IPS-18a (cell line): ENCODE data around the gene EHD2.

Experiments used
- H3K27ac ChIP-seq: one replicate; pipeline ENCODE4 v1.5.1; 2013; ENCODE audit warnings: low read length
- H3K27me3 ChIP-seq: one replicate; pipeline ENCODE4 v1.6.1; 2013; ENCODE audit warnings: mild to moderate bottlenecking, low read length; ENCODE audit not compliant: control insufficient read depth, insufficient read depth
- H3K36me3 ChIP-seq: one replicate; pipeline ENCODE4 v1.6.1; 2013; ENCODE audit warnings: low read depth, low read length; ENCODE audit not compliant: control insufficient read depth
- H3K4me1 ChIP-seq: one replicate; pipeline ENCODE4 v1.6.1; 2013; ENCODE audit warnings: low read depth, low read length; ENCODE audit not compliant: control insufficient read depth
- H3K4me3 ChIP-seq: one replicate; pipeline ENCODE4 v1.5.1; 2013; ENCODE audit warnings: low read length
- H3K9ac ChIP-seq: one replicate; pipeline ENCODE4 v1.6.1; 2013; ENCODE audit warnings: mild to moderate bottlenecking, low read length, moderate library complexity
- H3K9me3 ChIP-seq: one replicate; pipeline ENCODE4 v1.6.1; 2013; ENCODE audit warnings: low read depth, low read length; ENCODE audit not compliant: control insufficient read depth

EHD2 gene

GRCh38 chr19:47693903-47694302 is 19.3 kb upstream of the EHD2 start:
- Histone ChIP-seq H3K4me3 (no peak overlapping the region), H3K4me1 (no peaks in the 10 kb centered on the region), H3K27ac (no peak overlapping the region), H3K36me3 (peaks cover 9% of the 10 kb centered on the region), H3K9ac (no peak overlapping the region), H3K9me3 (no peaks in the 10 kb centered on the region), H3K27me3 (no peaks in the 10 kb centered on the region)

GRCh38 chr19:47694466-47695273 is 18.6 kb upstream of the EHD2 start:
- Histone ChIP-seq H3K9ac (no peak overlapping the region), H3K4me3 (no peak overlapping the region), H3K9me3 (no peaks in the 10 kb centered on the region), H3K36me3 (peaks cover 9% of the 10 kb centered on the region), H3K27me3 (no peaks in the 10 kb centered on the region), H3K27ac (no peak overlapping the region), H3K4me1 (no peaks in the 10 kb centered on the region)

- Histone ChIP-seq H3K27me3 (no peaks in the 10 kb centered on the region), H3K27ac (no peak overlapping the region), H3K4me3 (no peak overlapping the region), H3K9ac (no peak overlapping the region), H3K36me3 (peaks cover 9% of the 10 kb centered on the region), H3K9me3 (no peaks in the 10 kb centered on the region), H3K4me1 (no peaks in the 10 kb centered on the region)
These were observed 17.5 kb upstream of the EHD2 start for GRCh38 chr19:47695533-47696262.

GRCh38 chr19:47696635-47697034 is 16.6 kb upstream of the EHD2 start:
- Histone ChIP-seq H3K36me3 (peaks cover 8% of the 10 kb centered on the region), H3K9ac (no peak overlapping the region), H3K27me3 (no peaks in the 10 kb centered on the region), H3K27ac (no peak overlapping the region), H3K4me3 (no peak overlapping the region), H3K9me3 (no peaks in the 10 kb centered on the region), H3K4me1 (no peaks in the 10 kb centered on the region)

GRCh38 chr19:47697863-47698609 is 15.2 kb upstream of the EHD2 start:
- no peak overlapping the region for H3K27ac ChIP-seq
- H3K4me3 ChIP-seq: no peak overlapping the region
- peaks cover 4% of the 10 kb centered on the region for H3K36me3 ChIP-seq
- H3K9ac ChIP-seq: no peak overlapping the region
- no peaks in the 10 kb centered on the region for H3K9me3 ChIP-seq
- H3K27me3 ChIP-seq: no peaks in the 10 kb centered on the region
- no peaks in the 10 kb centered on the region for H3K4me1 ChIP-seq

GRCh38 chr19:47698631-47699359 is 14.4 kb upstream of the EHD2 start:
- H3K9ac ChIP-seq: no peak overlapping the region
- H3K4me1 ChIP-seq: no peaks in the 10 kb centered on the region
- no peaks in the 10 kb centered on the region for H3K9me3 ChIP-seq
- H3K36me3 ChIP-seq: peaks cover 6% of the 10 kb centered on the region
- no peak overlapping the region for H3K4me3 ChIP-seq
- no peaks in the 10 kb centered on the region for H3K27me3 ChIP-seq
- H3K27ac ChIP-seq: no peak overlapping the region

GRCh38 chr19:47699360-47699917 is 13.8 kb upstream of the EHD2 start:
- Histone ChIP-seq H3K36me3 (peaks cover 8% of the 10 kb centered on the region), H3K9me3 (no peaks in the 10 kb centered on the region), H3K9ac (no peak overlapping the region), H3K4me1 (no peaks in the 10 kb centered on the region), H3K27me3 (no peaks in the 10 kb centered on the region), H3K4me3 (no peak overlapping the region), H3K27ac (no peak overlapping the region)

- Histone ChIP-seq H3K27me3 (no peaks in the 10 kb centered on the region), H3K36me3 (peaks cover 8% of the 10 kb centered on the region), H3K27ac (no peak overlapping the region), H3K9ac (no peak overlapping the region), H3K4me3 (no peak overlapping the region), H3K4me1 (no peaks in the 10 kb centered on the region), H3K9me3 (no peaks in the 10 kb centered on the region)
These were observed 12.1 kb upstream of the EHD2 start for GRCh38 chr19:47700934-47701716.

GRCh38 chr19:47701717-47702552 is 11.3 kb upstream of the EHD2 start:
- no peaks in the 10 kb centered on the region for H3K9me3 ChIP-seq
- peaks cover 2% of the 10 kb centered on the region for H3K27me3 ChIP-seq
- H3K4me3 ChIP-seq: no peak overlapping the region
- H3K4me1 ChIP-seq: no peaks in the 10 kb centered on the region
- H3K9ac ChIP-seq: no peak overlapping the region
- H3K36me3 ChIP-seq: peaks cover 8% of the 10 kb centered on the region
- H3K27ac ChIP-seq: no peak overlapping the region

- no peak overlapping the region for H3K4me3 ChIP-seq
- H3K9me3 ChIP-seq: no peaks in the 10 kb centered on the region
- H3K27me3 ChIP-seq: peaks cover 3% of the 10 kb centered on the region
- H3K4me1 ChIP-seq: no peaks in the 10 kb centered on the region
- peaks cover 8% of the 10 kb centered on the region for H3K36me3 ChIP-seq
- H3K9ac ChIP-seq: no peak overlapping the region
- no peak overlapping the region for H3K27ac ChIP-seq
These were observed 10.6 kb upstream of the EHD2 start for GRCh38 chr19:47702671-47703070.
